PC-9 (cell line): ENCODE data around the gene TMA7. TPM values are rescaled to one million over a fixed set of nuclear protein-coding genes. Genes with fewer than 3 reads are reported as not detected.

Experiments used
- BruUV-seq: library from RNA; stranded (reverse); fragments of 400-500 nt; replicated peaks from 2 replicates; lab custom pipeline; 2021; lab: Mats Ljungman, UMichigan
- CTCF ChIA-PET: fragments of 300-600 bp; sonication (Branson Sonifier 250); formaldehyde crosslinking; loops from one replicate; lab custom pipeline; 2022; ENCODE audit warnings: antibody characterized with exemption; lab: Charles Lee
- POLR2A ChIA-PET: fragments of 300-600 bp; sonication (Branson Sonifier 250); formaldehyde crosslinking; loops from one replicate; lab custom pipeline; 2022; ENCODE audit warnings: antibody characterized with exemption; ENCODE audit not compliant: unreplicated experiment; lab: Charles Lee
- DNase-seq, 2 experiments: peaks; one replicate each; pipeline versions ENCODE4 v3.0.0 to v3.0.0-alpha.2; 2015 to 2022; ENCODE audit warnings: mixed read lengths in 1 of 2
- H2AFZ ChIP-seq: fragments of 200-600 bp; sonication (generic); 2 replicates; pipeline ENCODE4 v1.8.1; 2017; ENCODE audit warnings: antibody characterized with exemption
- H3F3A ChIP-seq: fragments of 200-600 bp; sonication (generic); 2 replicates; pipeline ENCODE4 v1.8.1; 2017; ENCODE audit warnings: antibody characterized with exemption, mild to moderate bottlenecking, low read depth; ENCODE audit not compliant: insufficient read depth
- H3K27ac ChIP-seq: fragments of 200-600 bp; sonication (generic); 2 replicates; pipeline ENCODE4 v1.6.1; 2016; ENCODE audit warnings: mixed run types
- H3K27me3 ChIP-seq: fragments of 200-600 bp; sonication (generic); 2 replicates; pipeline ENCODE4 v1.6.1; 2016; ENCODE audit warnings: low read depth, mixed run types; ENCODE audit not compliant: insufficient read depth
- H3K36me3 ChIP-seq: fragments of 200-600 bp; sonication (generic); 2 replicates; pipeline ENCODE4 v1.6.1; 2016; ENCODE audit warnings: low read depth, mixed run types
- H3K4me1 ChIP-seq: fragments of 200-600 bp; sonication (generic); replicated peaks from 2 replicates; pipeline ENCODE4 v1.6.1; 2016; ENCODE audit warnings: mixed run types; ENCODE audit not compliant: insufficient read depth
- H3K4me2 ChIP-seq: fragments of 200-600 bp; sonication (generic); 2 replicates; pipeline ENCODE4 v1.6.1; 2017; ENCODE audit warnings: mixed run types
- H3K4me3 ChIP-seq: fragments of 200-600 bp; sonication (generic); 2 replicates; pipeline ENCODE4 v1.6.1; 2016; ENCODE audit warnings: mixed run types
- H3K79me2 ChIP-seq: fragments of 200-600 bp; sonication (generic); 2 replicates; pipeline ENCODE4 v1.6.1; 2017; ENCODE audit warnings: low read depth, mixed run types
- H3K9me2 ChIP-seq: fragments of 200-600 bp; sonication (generic); 2 replicates; pipeline ENCODE4 v1.8.1; 2017; ENCODE audit warnings: mild to moderate bottlenecking; ENCODE audit not compliant: insufficient read depth
- H3K9me3 ChIP-seq: fragments of 200-600 bp; sonication (generic); 2 replicates; pipeline ENCODE4 v1.8.1; 2016; ENCODE audit warnings: low read depth; ENCODE audit not compliant: insufficient read depth
- H4K20me1 ChIP-seq: fragments of 200-600 bp; sonication (generic); 2 replicates; pipeline ENCODE4 v1.8.1; 2017; ENCODE audit not compliant: insufficient read depth
- EZH2 ChIP-seq: fragments of 200-600 bp; sonication (generic); IDR thresholded peaks from 2 replicates; pipeline ENCODE4 v1.8.0; 2017; ENCODE audit warnings: antibody characterized with exemption, low read depth
- intact Hi-C: fragments of 100-400 bp; cut with micrococcal nuclease; formaldehyde crosslinking; loops from one replicate; pipeline ENCODE4 v1.10.0; 2022; ENCODE audit not compliant: unreplicated experiment
- total RNA-seq: library from RNA; stranded (reverse); gene quantifications from 2 replicates; pipeline ENCODE4 v1.2.3, GENCODE V29; 2021
- TF ChIP-seq, protein P1 (sequence below): fragments of 200-600 bp; sonication (generic); conservative IDR thresholded peaks from 2 replicates; pipeline ENCODE4 v1.6.1; 2017; ENCODE audit warnings: mixed run types, antibody characterized with exemption, mild to moderate bottlenecking, moderate library complexity

TMA7 gene
- total RNA-seq, 1 experiment from 2014 or later, result 314 TPM

DNA sequence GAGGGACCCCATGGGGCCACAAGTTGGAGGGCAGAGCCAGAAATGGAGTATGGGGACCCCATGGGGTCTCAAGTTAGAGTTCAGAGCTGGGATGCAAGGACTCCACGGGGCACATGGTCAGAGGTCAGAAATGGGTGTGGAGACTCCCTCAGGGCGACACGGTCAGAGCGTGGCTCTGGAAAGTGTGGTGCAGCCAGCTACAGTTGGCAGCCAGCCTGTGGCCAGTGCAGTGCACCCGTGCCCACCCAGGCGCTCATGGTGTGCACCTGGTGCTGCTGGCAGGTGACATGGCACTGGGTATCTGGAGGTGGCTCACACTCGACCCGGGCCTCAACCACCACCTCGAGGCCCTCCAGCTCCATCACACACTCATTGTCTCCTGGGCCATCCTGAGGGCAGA, 21.4 kb upstream of the TMA7 start:
- ChIA-PET POLR2A (no interaction called here), CTCF (interaction anchor here (0.7 kb wide), 1 partner anchor 21 kb away, joined by 3 read pairs; no protein-coding TSS in a partner anchor)
- DNase-seq, result no peak
- Histone ChIP-seq H3K27me3 (no peaks in the 10 kb centered on the region), H3K4me2 (no peak overlapping the region), H3F3A (no peaks in the 10 kb centered on the region), H4K20me1 (no peaks in the 10 kb centered on the region), H3K36me3 (no peaks in the 10 kb centered on the region), H3K79me2 (no peaks in the 10 kb centered on the region), H3K27ac (no peak overlapping the region), H3K9me2 (no peaks in the 10 kb centered on the region), H3K9me3 (no peaks in the 10 kb centered on the region), H2AFZ (no peak overlapping the region), H3K4me3 (no peak overlapping the region), H3K4me1 (no peaks in the 10 kb centered on the region)
- no peak for TF ChIP-seq EZH2
- TF ChIP-seq, protein P1, sequence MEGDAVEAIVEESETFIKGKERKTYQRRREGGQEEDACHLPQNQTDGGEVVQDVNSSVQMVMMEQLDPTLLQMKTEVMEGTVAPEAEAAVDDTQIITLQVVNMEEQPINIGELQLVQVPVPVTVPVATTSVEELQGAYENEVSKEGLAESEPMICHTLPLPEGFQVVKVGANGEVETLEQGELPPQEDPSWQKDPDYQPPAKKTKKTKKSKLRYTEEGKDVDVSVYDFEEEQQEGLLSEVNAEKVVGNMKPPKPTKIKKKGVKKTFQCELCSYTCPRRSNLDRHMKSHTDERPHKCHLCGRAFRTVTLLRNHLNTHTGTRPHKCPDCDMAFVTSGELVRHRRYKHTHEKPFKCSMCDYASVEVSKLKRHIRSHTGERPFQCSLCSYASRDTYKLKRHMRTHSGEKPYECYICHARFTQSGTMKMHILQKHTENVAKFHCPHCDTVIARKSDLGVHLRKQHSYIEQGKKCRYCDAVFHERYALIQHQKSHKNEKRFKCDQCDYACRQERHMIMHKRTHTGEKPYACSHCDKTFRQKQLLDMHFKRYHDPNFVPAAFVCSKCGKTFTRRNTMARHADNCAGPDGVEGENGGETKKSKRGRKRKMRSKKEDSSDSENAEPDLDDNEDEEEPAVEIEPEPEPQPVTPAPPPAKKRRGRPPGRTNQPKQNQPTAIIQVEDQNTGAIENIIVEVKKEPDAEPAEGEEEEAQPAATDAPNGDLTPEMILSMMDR, result no peak
- intact Hi-C loops, result no loop called here
- BruUV-seq, result no TSS peak

GRCh38 chr3:48419149-48419548, 20.9 kb upstream of the TMA7 start:
- Histone ChIP-seq H3K79me2 (no peaks in the 10 kb centered on the region), H3K9me3 (no peaks in the 10 kb centered on the region), H3K27me3 (no peaks in the 10 kb centered on the region), H3K36me3 (no peaks in the 10 kb centered on the region), H3K4me3 (no peak overlapping the region), H3K9me2 (no peaks in the 10 kb centered on the region), H2AFZ (no peak overlapping the region), H3K27ac (no peak overlapping the region), H4K20me1 (no peaks in the 10 kb centered on the region), H3K4me2 (no peak overlapping the region), H3K4me1 (no peaks in the 10 kb centered on the region), H3F3A (no peaks in the 10 kb centered on the region)
- intact Hi-C loops, result no loop called here
- ChIA-PET CTCF (interaction anchor here (0.7 kb wide), 1 partner anchor 20 kb away, joined by 3 read pairs; no protein-coding TSS in a partner anchor), POLR2A (no interaction called here)
- no peak for DNase-seq
- no peak for TF ChIP-seq EZH2
- TF ChIP-seq, protein P1, result no peak
- no TSS peak for BruUV-seq

DNA sequence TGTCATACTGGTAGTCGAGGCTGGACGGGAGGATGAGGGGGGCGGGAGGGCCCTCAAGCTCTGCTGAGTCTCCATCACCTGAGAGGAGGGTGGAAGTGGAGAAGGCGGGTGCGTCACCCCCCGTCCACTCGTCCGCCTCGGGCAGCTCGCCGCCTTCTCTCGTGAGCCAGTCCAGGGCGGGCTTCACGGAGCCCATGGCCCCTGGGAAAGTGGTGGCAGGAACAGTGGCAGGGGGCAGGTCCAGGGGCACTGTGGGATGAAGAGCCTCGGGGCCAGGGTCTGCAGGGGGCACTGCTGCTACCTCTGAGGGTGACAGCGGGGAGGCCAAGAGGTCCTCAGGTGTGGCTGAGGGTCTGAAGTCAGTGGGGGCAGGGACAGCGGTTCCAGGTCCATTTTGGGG, 20.5 kb upstream of the TMA7 start:
- H3K9me2 ChIP-seq, result no peaks in the 10 kb centered on the region
- no peaks in the 10 kb centered on the region for H3K27me3 ChIP-seq
- H3F3A ChIP-seq, result no peaks in the 10 kb centered on the region
- no peak overlapping the region for H2AFZ ChIP-seq
- intact Hi-C loops, result no loop called here
- TF ChIP-seq EZH2, result no peak
- TF ChIP-seq, protein P1, result no peak
- H4K20me1 ChIP-seq, result no peaks in the 10 kb centered on the region
- no peaks in the 10 kb centered on the region for H3K36me3 ChIP-seq
- H3K4me2 ChIP-seq, result no peak overlapping the region
- H3K79me2 ChIP-seq, result no peaks in the 10 kb centered on the region
- CTCF ChIA-PET, result interaction anchor here (0.7 kb wide), 1 partner anchor 20 kb away, joined by 3 read pairs; no protein-coding TSS in a partner anchor
- no peaks in the 10 kb centered on the region for H3K4me1 ChIP-seq
- H3K9me3 ChIP-seq, result no peaks in the 10 kb centered on the region
- BruUV-seq, result no TSS peak
- no peak overlapping the region for H3K27ac ChIP-seq
- POLR2A ChIA-PET, result no interaction called here
- DNase-seq, result no peak
- no peak overlapping the region for H3K4me3 ChIP-seq
